GM12878 (cell line): ENCODE results near the gene FBXO15. TPM values are rescaled to one million over a fixed set of nuclear protein-coding genes. Genes with fewer than 3 reads are reported as not detected.

Experiments used
- ATAC-seq: fragments of 200-7000 bp; cut with Tn5 transposase; 3 replicates; pipeline ENCODE4 v1.9.1; 2020; ENCODE audit warnings: mild to moderate bottlenecking, moderate library complexity
- BruUV-seq: library from RNA; stranded (reverse); fragments of 400-500 nt; replicated peaks from 2 replicates; lab custom pipeline; 2021; lab: Mats Ljungman, UMichigan
- CTCF ChIA-PET: fragments of 300-600 bp; sonication (Branson Sonifier 250); formaldehyde crosslinking; extraction: SDS; loops from one replicate; lab custom pipeline; 2021; ENCODE audit warnings: inconsistent platforms; lab: Yijun Ruan, JAX
- POLR2A ChIA-PET: fragments of 350-600 bp; formaldehyde crosslinking; extraction: SDS; loops from one replicate; lab custom pipeline; 2021; ENCODE audit warnings: inconsistent platforms; lab: Charles Lee
- RAD21 ChIA-PET: fragments of 300-600 bp; sonication (Branson Sonifier 250); formaldehyde crosslinking; loops from one replicate; lab custom pipeline; 2023; ENCODE audit warnings: antibody characterized with exemption; ENCODE audit not compliant: unreplicated experiment; lab: Charles Lee
- SMC1A ChIA-PET: fragments of 300-600 bp; sonication (Branson Sonifier 250); formaldehyde crosslinking; loops from one replicate; lab custom pipeline; 2023; ENCODE audit not compliant: unreplicated experiment, uncharacterized antibody; lab: Charles Lee
- DNase-seq: peaks from one replicate; pipeline ENCODE4 v3.0.0-alpha.2; 2011; ENCODE audit warnings: low read depth, low spot score
- FAIRE-seq: peaks from 3 replicates; lab custom pipeline; 2011; peaks lifted over from hg19 to GRCh38; lab: Jason Lieb, UNC
- H2AFZ ChIP-seq: 2 replicates; pipeline ENCODE4 v1.6.0; 2011; ENCODE audit warnings: low read depth, low read length, control low read depth; ENCODE audit not compliant: control insufficient read depth
- H3K27ac ChIP-seq: 2 replicates; pipeline ENCODE4 v1.5.1; 2011; ENCODE audit warnings: control low read depth; ENCODE audit not compliant: control insufficient read depth, insufficient read depth
- H3K27me3 ChIP-seq, 2 experiments: replicated peaks in 1 of 2; 2 replicates each; pipeline versions ENCODE4 v1.6.0 to v1.6.1; 2011; ENCODE audit warnings: low read length in 1 of 2; ENCODE audit not compliant: control insufficient read depth in 2 of 2, insufficient read depth in 2 of 2
- H3K36me3 ChIP-seq, 2 experiments: 2 replicates each; pipeline ENCODE4 v1.5.1; 2011; ENCODE audit warnings: low read length in 1 of 2; ENCODE audit not compliant: control insufficient read depth in 2 of 2, insufficient read depth in 2 of 2
- H3K4me1 ChIP-seq: 2 replicates; pipeline ENCODE4 v1.6.1; 2011; ENCODE audit warnings: mild to moderate bottlenecking, low read length, moderate library complexity, mixed read lengths; ENCODE audit not compliant: control insufficient read depth, insufficient read depth
- H3K4me2 ChIP-seq: 2 replicates; pipeline ENCODE4 v1.6.0; 2011; ENCODE audit warnings: control low read depth; ENCODE audit not compliant: control insufficient read depth, insufficient read depth
- H3K4me3 ChIP-seq: fragments of 200-600 bp; sonication (generic); 2 replicates; pipeline ENCODE4 v1.5.1; 2016
- H3K79me2 ChIP-seq: 2 replicates; pipeline ENCODE4 v1.6.0; 2011; ENCODE audit warnings: low read length; ENCODE audit not compliant: control insufficient read depth, insufficient read depth
- H3K9ac ChIP-seq: 2 replicates; pipeline ENCODE4 v1.8.0; 2011; ENCODE audit warnings: low read length, control low read depth, mixed read lengths; ENCODE audit not compliant: control insufficient read depth, insufficient read depth
- H3K9me3 ChIP-seq: replicated peaks from 3 replicates; pipeline ENCODE4 v1.5.1; 2011; ENCODE audit warnings: mild to moderate bottlenecking, low read length; ENCODE audit not compliant: control insufficient read depth, insufficient read depth
- H4K20me1 ChIP-seq: 2 replicates; pipeline ENCODE4 v1.6.0; 2011; ENCODE audit not compliant: control insufficient read depth, insufficient read depth
- CHD4 ChIP-seq: fragments of 200-600 bp; sonication (generic); IDR thresholded peaks from 2 replicates; pipeline ENCODE4 v1.6.1; 2016; ENCODE audit warnings: mild to moderate bottlenecking
- SIN3A ChIP-seq: IDR thresholded peaks from 2 replicates; pipeline ENCODE4 v1.6.1; 2012; ENCODE audit warnings: low read depth, low read length, improper control_type of control experiment
- WGBS: methylation state at CpG from one replicate; pipeline ENCODE4 v1.1.6; 2016; ENCODE audit warnings: low lambda C conversion rate; ENCODE audit not compliant: insufficient replicate concordance, insufficient coverage; ENCODE audit errors: missing lambda C conversion rate; 5-methylcytosine and 5-hydroxymethylcytosine counted together
- in situ Hi-C: fragments of 300-500 bp; cut with MboI; formaldehyde crosslinking; loops from 9 replicates; pipeline ENCODE4 v1.14.3; 2018; ENCODE audit warnings: mixed read lengths
- intact Hi-C: fragments of 100-400 bp; cut with micrococcal nuclease; formaldehyde crosslinking; loops from one replicate; pipeline ENCODE4 v1.14.2; 2022; ENCODE audit not compliant: unreplicated experiment
- polyA plus RNA-seq, 11 experiments: library from polyadenylated mRNA; depleted of rRNA in 4 of 11; unstranded in 6 of 11; stranded (reverse) in 5 of 11; fragments of >200 nt; fragmentation: Nextera tagmentation in 4 of 11; fragmentation: Illumina TruSeq in 1 of 11; extraction: Ambion mirVana in 4 of 11; extraction: Trizol in 1 of 11; gene quantifications; 1 replicate in 1 of 11; 2 replicates in 10 of 11; pipeline versions ENCODE4 v1.2.1 to v1.2.3, GENCODE V29; 2011 to 2016; ENCODE audit warnings: inconsistent platforms in 2 of 11, missing spikeins in 2 of 11, low read depth in 1 of 11
- total RNA-seq, 4 experiments: library from RNA; depleted of rRNA in 3 of 4; stranded (reverse); fragments of >200 nt in 3 of 4; fragmentation: Illumina TruSeq in 1 of 4; extraction: Trizol in 1 of 4; gene quantifications; 2 replicates each; pipeline versions ENCODE4 v1.2.1 to v1.2.3, GENCODE V29; 2013 to 2021
- TF ChIP-seq, protein P1 (sequence below): fragments of 450-650 bp; formaldehyde crosslinking; IDR thresholded peaks from 2 replicates; pipeline ENCODE4 v1.4.0; 2020; ENCODE audit warnings: mild to moderate bottlenecking, moderate library complexity
- TF ChIP-seq, protein P2 (sequence below), 3 experiments: IDR thresholded peaks in 2 of 3; conservative IDR thresholded peaks in 1 of 3; 2 replicates each; pipeline ENCODE4 v1.5.1; 2011; ENCODE audit warnings: low read depth in 3 of 3, low read length in 3 of 3, mild to moderate bottlenecking in 3 of 3, control low read depth in 2 of 3, moderate library complexity in 2 of 3, inconsistent platforms in 1 of 3, mixed read lengths in 1 of 3; ENCODE audit not compliant: control insufficient read depth in 2 of 3, insufficient read depth in 1 of 3; ENCODE audit errors: extremely low read depth in 1 of 3

The FBXO15 gene
- total and polyA plus RNA-seq, 10 of the 15 experiments (the other 5 are each of a cell fraction or from before 2014, with no cell fraction given) = 0.06 to 0.90 (median 0.22) TPM; not detected in 3

DNA sequence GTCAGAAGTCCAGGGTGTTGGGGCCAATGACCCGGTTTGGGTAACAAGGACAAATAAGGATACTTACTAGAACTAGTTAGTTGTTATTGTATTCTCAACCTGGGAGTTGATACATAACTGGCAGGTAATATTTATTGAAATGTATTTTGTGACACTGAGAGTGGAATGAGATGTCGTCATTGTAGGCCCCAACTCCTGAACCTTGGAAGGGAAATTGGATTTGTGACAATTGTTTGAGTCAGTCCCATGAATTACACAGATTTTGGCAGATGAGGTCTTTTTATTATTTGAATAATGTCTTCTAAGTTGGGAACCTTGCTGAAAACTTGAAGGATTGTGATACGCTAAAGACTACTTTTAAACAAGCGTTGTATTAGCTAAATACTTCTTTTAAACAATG, 5.7 kb upstream of the FBXO15 start (continued):
- TF ChIP-seq, protein P1, sequence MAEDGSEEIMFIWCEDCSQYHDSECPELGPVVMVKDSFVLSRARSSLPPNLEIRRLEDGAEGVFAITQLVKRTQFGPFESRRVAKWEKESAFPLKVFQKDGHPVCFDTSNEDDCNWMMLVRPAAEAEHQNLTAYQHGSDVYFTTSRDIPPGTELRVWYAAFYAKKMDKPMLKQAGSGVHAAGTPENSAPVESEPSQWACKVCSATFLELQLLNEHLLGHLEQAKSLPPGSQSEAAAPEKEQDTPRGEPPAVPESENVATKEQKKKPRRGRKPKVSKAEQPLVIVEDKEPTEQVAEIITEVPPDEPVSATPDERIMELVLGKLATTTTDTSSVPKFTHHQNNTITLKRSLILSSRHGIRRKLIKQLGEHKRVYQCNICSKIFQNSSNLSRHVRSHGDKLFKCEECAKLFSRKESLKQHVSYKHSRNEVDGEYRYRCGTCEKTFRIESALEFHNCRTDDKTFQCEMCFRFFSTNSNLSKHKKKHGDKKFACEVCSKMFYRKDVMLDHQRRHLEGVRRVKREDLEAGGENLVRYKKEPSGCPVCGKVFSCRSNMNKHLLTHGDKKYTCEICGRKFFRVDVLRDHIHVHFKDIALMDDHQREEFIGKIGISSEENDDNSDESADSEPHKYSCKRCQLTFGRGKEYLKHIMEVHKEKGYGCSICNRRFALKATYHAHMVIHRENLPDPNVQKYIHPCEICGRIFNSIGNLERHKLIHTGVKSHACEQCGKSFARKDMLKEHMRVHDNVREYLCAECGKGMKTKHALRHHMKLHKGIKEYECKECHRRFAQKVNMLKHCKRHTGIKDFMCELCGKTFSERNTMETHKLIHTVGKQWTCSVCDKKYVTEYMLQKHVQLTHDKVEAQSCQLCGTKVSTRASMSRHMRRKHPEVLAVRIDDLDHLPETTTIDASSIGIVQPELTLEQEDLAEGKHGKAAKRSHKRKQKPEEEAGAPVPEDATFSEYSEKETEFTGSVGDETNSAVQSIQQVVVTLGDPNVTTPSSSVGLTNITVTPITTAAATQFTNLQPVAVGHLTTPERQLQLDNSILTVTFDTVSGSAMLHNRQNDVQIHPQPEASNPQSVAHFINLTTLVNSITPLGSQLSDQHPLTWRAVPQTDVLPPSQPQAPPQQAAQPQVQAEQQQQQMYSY (CRISPR knock-in tag) = no peak
- no peak for TF ChIP-seq CHD4
- TF ChIP-seq, protein P2, sequence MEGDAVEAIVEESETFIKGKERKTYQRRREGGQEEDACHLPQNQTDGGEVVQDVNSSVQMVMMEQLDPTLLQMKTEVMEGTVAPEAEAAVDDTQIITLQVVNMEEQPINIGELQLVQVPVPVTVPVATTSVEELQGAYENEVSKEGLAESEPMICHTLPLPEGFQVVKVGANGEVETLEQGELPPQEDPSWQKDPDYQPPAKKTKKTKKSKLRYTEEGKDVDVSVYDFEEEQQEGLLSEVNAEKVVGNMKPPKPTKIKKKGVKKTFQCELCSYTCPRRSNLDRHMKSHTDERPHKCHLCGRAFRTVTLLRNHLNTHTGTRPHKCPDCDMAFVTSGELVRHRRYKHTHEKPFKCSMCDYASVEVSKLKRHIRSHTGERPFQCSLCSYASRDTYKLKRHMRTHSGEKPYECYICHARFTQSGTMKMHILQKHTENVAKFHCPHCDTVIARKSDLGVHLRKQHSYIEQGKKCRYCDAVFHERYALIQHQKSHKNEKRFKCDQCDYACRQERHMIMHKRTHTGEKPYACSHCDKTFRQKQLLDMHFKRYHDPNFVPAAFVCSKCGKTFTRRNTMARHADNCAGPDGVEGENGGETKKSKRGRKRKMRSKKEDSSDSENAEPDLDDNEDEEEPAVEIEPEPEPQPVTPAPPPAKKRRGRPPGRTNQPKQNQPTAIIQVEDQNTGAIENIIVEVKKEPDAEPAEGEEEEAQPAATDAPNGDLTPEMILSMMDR (IDR thresholded peaks at IDR 0.05 in 2 of 3, conservative IDR thresholded peaks at IDR 0.05 in 1 of 3; ENCODE audit: control insufficient read depth in 2 of 3, extremely low read depth in 1 of 3, insufficient read depth in 1 of 3, low read depth in 3 of 3, low read length in 3 of 3) = no peak

DNA sequence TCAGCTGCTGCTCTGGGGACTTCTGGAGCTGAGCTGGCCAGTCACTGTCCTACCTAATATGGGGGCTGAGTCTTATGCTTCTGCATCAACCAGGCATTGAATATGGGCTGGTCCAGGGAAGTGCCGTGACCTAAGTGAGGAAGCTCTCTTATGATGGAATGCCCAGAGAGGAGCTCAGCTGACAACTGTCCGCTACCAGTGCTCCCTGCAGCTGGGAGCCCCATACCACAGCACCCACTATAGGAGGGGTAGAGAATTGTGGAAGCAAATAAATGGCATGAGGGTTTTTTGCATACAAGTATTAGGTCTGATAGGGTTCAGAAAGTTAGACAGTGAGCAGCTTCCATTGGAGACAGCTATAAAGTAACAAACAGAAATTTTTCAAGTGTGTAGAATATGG, 5.2 kb upstream of the FBXO15 start:
- CTCF ChIA-PET = interaction anchor here (0.7 to 2.3 kb wide), 5 partner anchors 13 to 189 kb away, joined by 3 to 6 read pairs (median 4); no protein-coding TSS in a partner anchor
- no TSS peak for BruUV-seq
- WGBS = 100% methylated on average over 2 of the region's 2 CpGs
- POLR2A ChIA-PET = no interaction called here
- Histone ChIP-seq H3K4me3 (no peak overlapping the region), H2AFZ (no peak overlapping the region), H3K36me3 (peaks cover 3 to 5% of the 10 kb centered on the region in 2 experiments; a peak in 3 of 4 replicates), H3K27me3 (no peaks in the 10 kb centered on the region), H3K4me2 (0 out of 2 replicates have a peak overlapping the region, but pooled peaks have one; percentile 4), H3K9ac (no peak overlapping the region), H3K79me2 (peaks cover 55% of the 10 kb centered on the region), H4K20me1 (no peaks in the 10 kb centered on the region), H3K4me1 (peaks cover 3% of the 10 kb centered on the region; the same call in 1 of the 2 replicates), H3K27ac (no peak overlapping the region), H3K9me3 (no peaks in the 10 kb centered on the region)
- intact Hi-C loops = no loop called here
- DNase-seq (no peak), FAIRE-seq (no peak), ATAC-seq (no peak)
- SMC1A ChIA-PET = interaction anchor here (0.6 to 1.3 kb wide), 3 partner anchors 13 to 399 kb away, joined by 3 to 5 read pairs (median 3); no protein-coding TSS in a partner anchor
- no peak for TF ChIP-seq SIN3A
- TF ChIP-seq, protein P2 (IDR thresholded peaks at IDR 0.05 in 2 of 3, conservative IDR thresholded peaks at IDR 0.05 in 1 of 3; ENCODE audit: control insufficient read depth in 2 of 3, extremely low read depth in 1 of 3, insufficient read depth in 1 of 3, low read depth in 3 of 3, low read length in 3 of 3) = peak; percentile 15 to 50 (median 33); a peak in 4 of 6 replicates
- in situ Hi-C loops = no loop called here
- RAD21 ChIA-PET = interaction anchor here (1.2 kb wide), 1 partner anchor 343 kb away, joined by 3 read pairs; the partner anchor contains the start of gene CNDP2
